Measurements from ENCODE around the gene RBM45.
A peak's percentile ranks its signal among the peaks of the same experiment; 100 is the strongest.

The RBM45 gene

DNA sequence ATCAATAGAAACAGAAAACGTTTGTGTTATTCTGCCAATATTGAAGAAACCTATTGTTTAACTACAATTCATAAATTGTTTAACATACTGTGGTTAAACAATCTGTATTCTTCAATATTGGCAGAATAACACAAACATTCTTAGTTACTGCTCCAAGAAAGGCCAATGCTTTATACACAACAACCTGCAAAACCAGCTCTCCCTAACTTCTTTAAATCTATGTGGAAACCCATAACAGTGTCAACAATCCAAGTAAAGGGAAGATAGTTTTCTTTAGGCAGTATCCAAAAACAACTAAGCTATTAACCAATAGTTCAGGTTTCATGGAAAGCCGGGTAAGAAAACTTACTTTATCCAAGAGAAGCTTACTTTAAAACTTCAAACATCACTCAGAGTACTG is 6.2 kb upstream of the RBM45 start:
- no peak for DNase-seq (ENCODE audit: low spot score)
- TF ChIP-seq, protein P1, sequence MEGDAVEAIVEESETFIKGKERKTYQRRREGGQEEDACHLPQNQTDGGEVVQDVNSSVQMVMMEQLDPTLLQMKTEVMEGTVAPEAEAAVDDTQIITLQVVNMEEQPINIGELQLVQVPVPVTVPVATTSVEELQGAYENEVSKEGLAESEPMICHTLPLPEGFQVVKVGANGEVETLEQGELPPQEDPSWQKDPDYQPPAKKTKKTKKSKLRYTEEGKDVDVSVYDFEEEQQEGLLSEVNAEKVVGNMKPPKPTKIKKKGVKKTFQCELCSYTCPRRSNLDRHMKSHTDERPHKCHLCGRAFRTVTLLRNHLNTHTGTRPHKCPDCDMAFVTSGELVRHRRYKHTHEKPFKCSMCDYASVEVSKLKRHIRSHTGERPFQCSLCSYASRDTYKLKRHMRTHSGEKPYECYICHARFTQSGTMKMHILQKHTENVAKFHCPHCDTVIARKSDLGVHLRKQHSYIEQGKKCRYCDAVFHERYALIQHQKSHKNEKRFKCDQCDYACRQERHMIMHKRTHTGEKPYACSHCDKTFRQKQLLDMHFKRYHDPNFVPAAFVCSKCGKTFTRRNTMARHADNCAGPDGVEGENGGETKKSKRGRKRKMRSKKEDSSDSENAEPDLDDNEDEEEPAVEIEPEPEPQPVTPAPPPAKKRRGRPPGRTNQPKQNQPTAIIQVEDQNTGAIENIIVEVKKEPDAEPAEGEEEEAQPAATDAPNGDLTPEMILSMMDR (IDR thresholded peaks at IDR 0.05; ENCODE audit: poor library complexity, severe bottlenecking) = no peak
- H3K36me3 ChIP-seq (ENCODE audit: low read depth) = no peaks in the 10 kb centered on the region
- H3K9me3 ChIP-seq (ENCODE audit: severe bottlenecking) = no peaks in the 10 kb centered on the region
- no peak overlapping the region for H3K4me3 ChIP-seq (ENCODE audit: severe bottlenecking)
- no peaks in the 10 kb centered on the region for H3K27me3 ChIP-seq (ENCODE audit: insufficient read depth, poor library complexity, severe bottlenecking)
- no peak overlapping the region for H3K27ac ChIP-seq (ENCODE audit: poor library complexity, severe bottlenecking)
- ATAC-seq (ENCODE audit: low read depth) = no peak
- no peaks in the 10 kb centered on the region for H3K4me1 ChIP-seq (ENCODE audit: insufficient read depth, poor library complexity, severe bottlenecking)

DNA sequence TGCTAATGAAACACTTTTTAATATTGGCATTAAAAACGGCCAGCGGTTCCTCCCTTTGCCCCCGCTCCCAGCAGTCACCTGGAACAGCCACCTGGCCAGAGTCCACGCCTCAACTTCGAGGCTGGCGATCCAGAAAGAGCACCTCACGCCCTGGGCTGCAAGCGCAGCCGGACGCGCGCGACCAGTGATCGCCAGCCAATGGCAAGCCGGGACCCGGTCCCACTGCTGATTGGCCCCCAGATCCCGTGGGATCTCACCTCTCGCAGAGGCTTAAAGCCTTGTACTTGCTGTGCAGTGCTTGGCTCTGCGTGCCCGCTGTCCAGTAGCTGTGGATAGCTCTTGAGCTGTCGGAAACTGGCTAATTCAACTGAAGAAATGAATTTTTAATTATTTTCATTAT is 4.1 kb upstream of the RBM45 start:
- H3K4me1 ChIP-seq (ENCODE audit: insufficient read depth, poor library complexity, severe bottlenecking) = peaks cover under 1% of the 10 kb centered on the region
- H3K4me3 ChIP-seq (ENCODE audit: severe bottlenecking) = no peak overlapping the region
- DNase-seq (ENCODE audit: low spot score) (no peak), ATAC-seq (ENCODE audit: low read depth) (no peak)
- H3K27ac ChIP-seq (ENCODE audit: poor library complexity, severe bottlenecking) = no peak overlapping the region
- H3K9me3 ChIP-seq (ENCODE audit: severe bottlenecking) = no peaks in the 10 kb centered on the region
- TF ChIP-seq, protein P1 (IDR thresholded peaks at IDR 0.05; ENCODE audit: poor library complexity, severe bottlenecking) = no peak
- H3K27me3 ChIP-seq (ENCODE audit: insufficient read depth, poor library complexity, severe bottlenecking) = no peaks in the 10 kb centered on the region
- H3K36me3 ChIP-seq (ENCODE audit: low read depth) = no peaks in the 10 kb centered on the region

DNA sequence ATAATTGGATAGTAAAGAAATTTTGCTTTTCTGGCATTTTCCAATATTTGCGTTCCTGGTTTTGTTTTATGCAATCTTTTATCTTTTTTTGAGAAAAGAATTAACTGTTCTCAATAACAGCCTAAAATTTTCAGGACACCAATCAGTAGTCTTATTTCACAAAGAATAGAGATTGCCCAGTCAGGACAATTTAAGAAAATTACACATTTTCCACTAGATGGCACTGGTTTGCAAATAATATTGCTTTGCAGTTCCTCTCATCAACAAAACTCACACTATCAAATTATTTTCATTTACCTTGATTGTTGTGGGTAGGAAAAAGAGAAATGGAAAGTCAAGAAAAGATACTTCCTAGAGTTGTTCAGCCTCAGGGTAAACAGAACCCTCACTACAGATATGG is 2.4 kb upstream of the RBM45 start:
- H3K9me3 ChIP-seq (ENCODE audit: severe bottlenecking) = no peaks in the 10 kb centered on the region
- no peaks in the 10 kb centered on the region for H3K36me3 ChIP-seq (ENCODE audit: low read depth)
- TF ChIP-seq, protein P1 (IDR thresholded peaks at IDR 0.05; ENCODE audit: poor library complexity, severe bottlenecking) = peak; percentile 83
- no peak overlapping the region for H3K27ac ChIP-seq (ENCODE audit: poor library complexity, severe bottlenecking)
- peaks cover 5% of the 10 kb centered on the region for H3K4me1 ChIP-seq (ENCODE audit: insufficient read depth, poor library complexity, severe bottlenecking)
- ATAC-seq (ENCODE audit: low read depth) (no peak), DNase-seq (ENCODE audit: low spot score) (no peak)
- H3K27me3 ChIP-seq (ENCODE audit: insufficient read depth, poor library complexity, severe bottlenecking) = no peaks in the 10 kb centered on the region
- no peak overlapping the region for H3K4me3 ChIP-seq (ENCODE audit: severe bottlenecking)

DNA sequence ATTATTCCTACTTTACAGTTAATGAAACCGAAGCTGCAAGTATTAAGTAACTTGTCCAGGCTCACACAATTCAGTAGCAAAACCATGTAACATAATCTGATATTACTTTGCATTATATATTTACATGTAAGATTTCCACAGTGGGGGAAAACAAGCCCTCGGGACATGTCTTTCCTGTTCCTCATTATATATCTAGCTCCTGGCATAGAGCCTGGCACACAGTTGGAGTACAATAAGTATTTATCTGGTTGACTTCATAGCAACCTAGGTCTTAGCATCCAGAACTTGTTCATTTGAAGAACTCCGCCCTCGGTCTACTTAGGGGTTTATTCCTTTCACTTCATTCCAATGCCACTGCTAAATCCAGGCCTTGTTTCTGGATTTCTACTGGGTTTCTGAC is 1.6 kb upstream of the RBM45 start:
- Histone ChIP-seq H3K27ac (ENCODE audit: poor library complexity, severe bottlenecking) (no peak overlapping the region), H3K9me3 (ENCODE audit: severe bottlenecking) (no peaks in the 10 kb centered on the region), H3K36me3 (ENCODE audit: low read depth) (no peaks in the 10 kb centered on the region), H3K27me3 (ENCODE audit: insufficient read depth, poor library complexity, severe bottlenecking) (no peaks in the 10 kb centered on the region), H3K4me1 (ENCODE audit: insufficient read depth, poor library complexity, severe bottlenecking) (peaks cover 5% of the 10 kb centered on the region), H3K4me3 (ENCODE audit: severe bottlenecking) (no peak overlapping the region)
- TF ChIP-seq, protein P1 (IDR thresholded peaks at IDR 0.05; ENCODE audit: poor library complexity, severe bottlenecking) = no peak
- DNase-seq (ENCODE audit: low spot score) (no peak), ATAC-seq (ENCODE audit: low read depth) (no peak)

DNA sequence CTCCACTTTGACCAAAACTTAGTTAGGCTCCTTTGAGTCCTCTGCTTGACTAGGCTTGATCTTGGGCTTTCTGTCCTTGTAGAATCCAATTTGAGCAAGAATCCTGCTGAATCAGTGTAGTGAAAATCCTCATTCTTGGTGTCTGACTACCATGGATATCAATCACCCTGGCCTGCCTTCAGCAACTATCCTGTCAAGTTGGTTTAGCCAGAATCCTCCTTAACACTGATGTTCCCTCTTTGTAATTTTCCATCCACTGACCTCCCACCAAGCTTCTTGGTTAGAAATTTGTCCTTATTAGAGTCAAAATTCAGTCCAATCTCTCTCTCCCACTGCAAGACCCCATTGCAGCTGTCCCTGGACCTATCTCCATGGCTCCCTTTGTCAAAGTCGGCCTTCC is 494 bp upstream of the RBM45 start:
- peaks cover 5% of the 10 kb centered on the region for H3K36me3 ChIP-seq (ENCODE audit: low read depth)
- DNase-seq (ENCODE audit: low spot score) (no peak), ATAC-seq (ENCODE audit: low read depth) (no peak)
- TF ChIP-seq, protein P1 (IDR thresholded peaks at IDR 0.05; ENCODE audit: poor library complexity, severe bottlenecking) = no peak
- no peak overlapping the region for H3K27ac ChIP-seq (ENCODE audit: poor library complexity, severe bottlenecking)
- no peak overlapping the region for H3K4me3 ChIP-seq (ENCODE audit: severe bottlenecking)
- no peaks in the 10 kb centered on the region for H3K27me3 ChIP-seq (ENCODE audit: insufficient read depth, poor library complexity, severe bottlenecking)
- H3K4me1 ChIP-seq (ENCODE audit: insufficient read depth, poor library complexity, severe bottlenecking) = peaks cover 5% of the 10 kb centered on the region
- H3K9me3 ChIP-seq (ENCODE audit: severe bottlenecking) = no peaks in the 10 kb centered on the region

Measured in RWPE2 (cell line).